ENCODE measurements around the gene CCSAP.
"Not testable (repeated sequence)": the region's sequence is repeated elsewhere in the genome, so short reads cannot be mapped to it uniquely, and the experiment has no call there.

Gene CCSAP, protein sequence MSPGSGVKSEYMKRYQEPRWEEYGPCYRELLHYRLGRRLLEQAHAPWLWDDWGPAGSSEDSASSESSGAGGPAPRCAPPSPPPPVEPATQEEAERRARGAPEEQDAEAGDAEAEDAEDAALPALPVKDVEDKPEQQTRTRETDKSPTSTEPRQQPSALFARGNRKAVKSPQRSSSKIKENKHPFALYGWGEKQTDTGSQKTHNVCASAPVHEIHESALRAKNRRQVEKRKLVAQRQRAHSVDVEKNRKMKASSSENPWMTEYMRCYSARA

DNA sequence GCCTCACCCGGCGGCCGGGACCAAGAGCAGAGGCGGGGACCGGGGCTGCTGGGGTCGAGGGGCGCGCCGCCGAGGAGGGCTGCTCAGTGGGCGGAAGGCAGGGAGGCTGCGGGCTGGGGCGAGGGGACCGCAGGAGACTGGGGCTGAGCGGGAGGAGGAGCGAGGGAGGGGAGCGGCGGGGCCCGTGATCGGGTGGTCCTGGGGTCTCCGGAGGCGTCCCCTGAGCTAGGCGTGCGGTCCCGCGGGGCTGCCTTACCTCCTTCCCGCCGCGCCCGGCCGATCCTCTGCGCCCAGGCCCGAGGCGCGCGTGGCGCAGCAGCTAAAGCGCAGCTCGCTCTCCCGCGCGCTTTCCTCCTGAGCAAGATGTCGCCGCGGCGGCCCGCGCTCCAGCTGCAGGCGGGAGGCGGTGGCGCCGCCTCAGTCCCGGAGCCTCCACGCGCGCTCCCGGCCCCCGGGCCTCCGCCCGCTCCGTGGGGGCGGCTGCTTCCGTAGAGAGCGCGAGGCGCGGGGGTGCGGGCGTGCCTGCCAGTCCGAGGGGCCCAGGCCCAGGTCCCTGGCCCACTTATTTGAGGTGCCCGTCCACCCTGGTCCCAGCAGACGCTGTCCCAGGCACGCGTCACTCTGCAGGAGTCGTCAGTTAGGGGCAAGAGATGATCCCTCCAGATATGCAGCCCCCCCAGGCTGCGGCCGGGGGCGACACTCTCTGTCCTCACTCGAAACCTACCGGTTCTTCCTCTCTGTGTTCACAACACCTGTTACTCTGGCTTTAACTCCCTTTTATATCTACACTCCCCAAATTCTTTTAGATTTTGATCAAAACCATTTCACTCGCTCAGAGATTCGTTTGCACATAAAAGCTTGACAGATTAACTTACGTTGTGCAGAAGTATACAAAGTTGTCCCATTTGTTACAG lies at the start of gene CCSAP:
TSS of gene CCSAP (minus strand) at position 392 of the 914 bp plus-strand sequence. CDS start 582 bp downstream, outside the sequence.
- DNase-seq: peak; percentile 34

DNA sequence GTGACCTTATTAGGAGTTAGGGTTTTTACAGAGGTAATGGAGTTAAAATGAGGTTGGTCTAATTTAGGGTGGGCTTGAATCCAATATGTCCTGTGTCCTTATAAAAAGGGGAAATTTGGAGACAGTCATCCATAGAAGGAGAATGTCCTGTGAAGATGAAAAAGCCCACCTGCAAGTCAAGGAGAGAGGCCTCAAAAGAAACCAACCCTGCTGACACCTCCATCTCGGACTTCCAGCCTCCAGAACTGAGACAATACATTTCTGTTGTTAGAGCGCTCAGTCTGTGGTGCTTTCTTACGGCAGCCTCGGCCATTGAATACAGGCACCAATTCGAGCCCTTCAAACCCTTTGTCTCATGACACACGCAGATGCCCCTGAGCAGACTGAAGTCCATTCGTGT lies 47.3 kb upstream of the CCSAP start:
- no peak for DNase-seq

- no peak for DNase-seq
These were observed 46.2 kb upstream of the CCSAP start for GRCh38 chr1:229388897-229389580.

DNA sequence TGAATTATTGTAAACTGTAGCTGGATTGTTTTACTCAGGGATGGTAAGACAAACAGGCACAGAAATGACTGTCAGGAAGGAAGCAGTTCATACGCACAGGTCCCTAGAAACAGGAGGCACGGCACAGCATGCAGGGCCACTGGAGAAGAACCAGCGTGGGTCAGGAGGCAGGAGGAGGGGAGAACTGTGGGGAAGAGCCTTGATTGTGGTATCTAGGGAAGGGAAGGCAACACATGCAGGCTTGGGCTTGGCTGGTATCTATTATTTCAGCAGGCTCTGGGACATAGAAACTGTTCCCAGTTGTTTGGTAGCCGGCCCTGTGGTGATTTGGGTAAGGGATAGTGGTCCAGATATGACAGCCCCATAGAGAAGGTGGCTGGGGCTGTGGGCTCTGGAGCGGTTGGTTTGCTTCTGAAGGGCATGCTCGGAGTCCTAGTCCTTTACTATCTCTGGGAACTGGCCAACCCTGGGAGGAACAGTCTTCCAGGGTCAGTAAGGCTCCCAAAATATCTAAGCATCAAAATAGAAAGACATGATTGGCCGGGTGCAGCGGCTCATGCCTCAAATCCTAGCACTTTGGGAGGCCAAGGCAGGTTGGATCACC lies 43.1 kb upstream of the CCSAP start:
- DNase-seq: no peak

GRCh38 chr1:229384822-229385221 lies 42.0 kb upstream of the CCSAP start:
- DNase-seq: no peak

- no peak for DNase-seq
These were observed 41.1 kb upstream of the CCSAP start for GRCh38 chr1:229383961-229384360.

- DNase-seq: no peak
These were observed 40.3 kb upstream of the CCSAP start for GRCh38 chr1:229383188-229383587.

GRCh38 chr1:229381234-229381633 lies 38.4 kb upstream of the CCSAP start:
- no peak for DNase-seq

GRCh38 chr1:229380536-229381160 lies 37.8 kb upstream of the CCSAP start:
- DNase-seq: no peak

DNA sequence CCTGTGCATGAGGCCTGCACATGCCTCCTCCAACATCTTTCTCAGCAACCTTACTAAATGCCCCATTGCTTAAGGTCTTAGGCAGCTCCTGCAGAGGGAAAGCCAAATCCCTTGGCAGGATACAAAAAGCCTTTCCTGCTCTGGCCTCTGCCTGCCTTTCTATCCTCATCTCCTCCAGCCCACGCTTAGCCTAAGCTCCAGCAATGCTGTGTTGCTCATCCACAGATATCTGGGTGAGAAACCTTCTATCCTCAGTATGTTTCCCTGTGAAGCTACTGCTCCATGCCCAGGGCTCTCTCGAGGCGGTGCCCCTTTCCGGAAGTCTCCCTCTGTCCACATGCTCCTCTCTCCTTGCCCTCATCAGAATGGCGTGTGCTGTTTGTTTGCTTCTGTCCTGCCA lies 37.0 kb upstream of the CCSAP start:
- DNase-seq: no peak

DNA sequence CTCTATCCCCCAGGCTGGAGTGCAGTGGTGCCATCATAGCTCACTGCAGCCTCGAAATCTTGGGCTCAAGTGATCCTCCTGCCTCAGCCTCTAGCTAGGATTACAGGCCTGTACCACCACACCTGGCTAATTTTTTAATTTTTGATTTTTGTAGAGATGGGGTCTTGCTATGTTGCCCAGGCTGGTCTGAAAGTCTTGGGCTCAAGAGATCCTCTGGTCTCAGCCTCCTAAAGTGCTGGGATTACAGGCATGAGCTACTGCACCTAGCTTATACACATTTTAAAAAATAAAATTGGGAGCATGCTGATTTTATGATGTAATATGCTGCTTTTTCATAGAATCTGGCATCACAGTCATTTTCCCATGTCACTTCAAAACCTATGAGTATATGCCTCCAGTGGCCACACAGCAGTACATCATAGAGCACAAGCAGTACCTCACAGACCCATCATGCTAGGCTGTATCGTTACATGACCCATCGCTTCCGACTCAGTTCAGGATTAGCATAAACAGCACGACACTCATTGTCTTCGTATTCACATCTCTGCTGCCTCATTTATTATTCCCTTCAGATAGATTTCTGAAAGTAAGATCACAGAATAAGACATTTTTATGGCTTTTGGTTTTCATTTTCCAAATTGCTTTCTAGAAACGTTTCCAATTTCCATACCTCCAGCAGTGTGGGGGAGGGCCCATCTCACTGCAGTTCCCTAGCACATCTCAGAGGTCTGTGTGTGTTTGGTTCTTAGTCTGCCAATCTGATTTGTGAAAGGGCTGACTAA lies 35.9 kb upstream of the CCSAP start:
- no peak for DNase-seq

- DNase-seq: not testable (repeated sequence)
These were observed 35.2 kb upstream of the CCSAP start for GRCh38 chr1:229378035-229378434.

- no peak for DNase-seq
These were observed 34.6 kb upstream of the CCSAP start for GRCh38 chr1:229377429-229377828.

DNA sequence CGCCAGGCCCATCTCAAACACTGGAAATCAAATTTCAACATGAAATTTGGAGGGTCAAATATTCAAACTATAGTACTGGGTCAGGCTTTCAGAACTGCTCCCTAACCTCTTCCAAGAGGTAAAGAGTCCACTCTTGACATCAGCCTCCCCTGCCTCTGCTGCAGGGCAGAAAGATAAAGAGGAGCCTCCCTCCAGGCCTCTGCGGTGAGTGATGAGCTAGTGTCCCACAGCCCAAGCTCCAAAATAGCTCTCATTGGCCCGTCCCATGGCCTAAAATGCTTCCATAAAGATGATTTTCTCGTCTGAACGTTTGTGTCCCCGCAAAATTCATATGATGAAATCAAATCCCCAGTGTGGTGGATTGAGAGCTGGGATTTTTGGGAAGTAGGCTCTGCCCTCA lies 33.7 kb upstream of the CCSAP start:
- no peak for DNase-seq

DNA sequence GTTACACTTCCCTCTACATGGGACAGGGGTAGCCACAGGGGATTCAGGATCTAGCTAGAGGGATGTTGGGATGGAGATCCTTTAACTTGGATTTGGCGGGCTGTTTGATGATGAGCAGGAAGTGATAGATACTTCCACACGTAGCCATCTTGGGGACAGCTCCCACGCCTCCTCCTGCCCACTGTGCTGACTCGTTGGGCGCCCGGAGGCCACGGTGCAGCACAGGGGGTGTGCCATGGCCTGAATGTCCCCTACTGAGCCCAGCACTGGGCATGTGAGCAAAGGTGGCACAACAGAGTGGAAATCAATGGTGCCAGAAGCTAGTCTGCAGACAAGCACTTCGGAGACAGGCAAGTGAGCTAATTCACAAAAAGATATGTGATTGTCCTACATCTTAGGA lies 31.6 kb upstream of the CCSAP start:
- DNase-seq: no peak

DNA sequence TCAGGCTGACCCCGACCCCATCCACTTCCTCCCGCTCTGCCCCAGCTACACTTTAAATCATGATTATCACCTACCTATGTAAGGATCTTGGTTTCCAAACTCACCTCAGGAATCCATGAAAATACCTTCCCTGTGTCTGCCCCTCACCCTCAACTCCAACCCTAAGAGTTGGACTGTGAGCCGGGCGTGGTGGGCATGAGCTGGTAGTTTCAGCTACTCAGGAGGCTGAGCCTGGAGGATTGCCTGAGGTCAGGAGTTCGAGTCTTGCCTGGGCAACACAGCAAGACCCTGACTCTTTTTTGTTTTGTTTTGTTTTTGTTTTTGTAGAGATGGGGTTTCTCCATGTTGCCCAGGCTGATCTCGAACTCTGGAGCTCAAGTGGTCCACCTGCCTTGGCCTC lies 30.5 kb upstream of the CCSAP start:
- no peak for DNase-seq

- DNase-seq: no peak
These were observed 29.4 kb upstream of the CCSAP start for GRCh38 chr1:229372251-229372650.

DNA sequence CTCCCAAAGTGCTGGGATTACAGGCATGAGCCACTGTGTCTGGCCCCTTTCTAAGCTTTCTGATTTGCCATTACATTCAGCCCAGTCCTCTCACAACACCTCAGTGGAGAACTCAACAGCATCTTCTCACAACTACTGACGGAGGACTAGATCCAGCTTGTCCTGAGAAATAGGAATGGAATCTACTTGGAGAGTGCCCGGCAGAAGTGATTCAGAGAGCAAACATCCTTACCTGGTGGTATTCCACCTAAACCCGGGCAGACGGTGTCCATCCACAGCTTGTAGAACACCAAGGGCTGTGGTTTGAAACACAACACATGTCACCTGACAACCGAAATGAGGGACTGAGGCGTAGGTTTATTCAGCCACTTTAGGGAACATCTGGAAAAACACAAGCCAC lies 28.8 kb upstream of the CCSAP start:
- DNase-seq: no peak

DNA sequence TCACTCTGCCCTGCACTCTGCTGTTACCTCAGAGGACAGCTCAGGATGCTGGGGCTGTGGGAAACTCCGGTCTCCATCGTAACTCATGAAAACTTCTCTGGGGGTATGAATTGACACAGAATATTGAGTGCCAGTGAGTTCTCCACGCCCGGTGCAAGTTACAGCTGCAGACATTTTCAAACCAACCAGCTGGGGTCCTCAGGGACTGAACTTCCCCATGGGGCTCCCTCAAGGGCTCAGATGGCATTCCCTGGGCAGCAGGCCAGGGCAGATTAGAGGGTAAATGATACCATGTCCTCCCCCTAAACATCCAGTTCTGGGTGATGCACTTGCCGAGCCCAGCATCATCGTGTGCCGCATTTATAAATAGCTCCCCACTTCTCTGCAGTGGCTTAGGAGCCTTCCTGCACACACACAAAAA lies 27.8 kb upstream of the CCSAP start:
- DNase-seq: no peak

GRCh38 chr1:229368347-229368746 lies 25.5 kb upstream of the CCSAP start:
- no peak for DNase-seq

DNA sequence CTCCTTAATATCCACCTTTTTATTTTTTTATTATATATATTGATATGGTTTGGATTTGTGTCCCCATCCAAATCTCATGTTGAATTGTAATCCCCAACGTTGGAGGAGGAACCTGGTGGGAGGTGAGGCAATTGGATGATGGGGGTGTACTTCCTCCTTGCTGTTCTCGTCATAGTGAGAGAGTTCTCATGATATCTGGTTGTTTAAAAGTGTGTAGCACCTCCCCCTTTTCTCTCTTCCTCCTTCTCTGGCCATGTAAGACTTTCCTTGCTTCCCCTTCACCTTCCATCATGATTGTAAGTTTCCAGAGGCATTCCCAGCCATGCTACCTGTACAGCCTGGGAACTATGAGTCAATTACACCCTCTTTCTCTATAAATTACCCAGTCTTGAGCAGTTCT lies 22.7 kb upstream of the CCSAP start:
- no peak for DNase-seq
